Retina (tissue), 1 donor: ENCODE results near the gene PRG3.
"Not testable (repeated sequence)": the region's sequence is repeated elsewhere in the genome, so short reads cannot be mapped to it uniquely, and the experiment has no call there.

Experiments used
- DNase-seq: peaks from one replicate; pipeline ENCODE4 v3.0.0-alpha.2; 2016

The PRG3 gene

DNA sequence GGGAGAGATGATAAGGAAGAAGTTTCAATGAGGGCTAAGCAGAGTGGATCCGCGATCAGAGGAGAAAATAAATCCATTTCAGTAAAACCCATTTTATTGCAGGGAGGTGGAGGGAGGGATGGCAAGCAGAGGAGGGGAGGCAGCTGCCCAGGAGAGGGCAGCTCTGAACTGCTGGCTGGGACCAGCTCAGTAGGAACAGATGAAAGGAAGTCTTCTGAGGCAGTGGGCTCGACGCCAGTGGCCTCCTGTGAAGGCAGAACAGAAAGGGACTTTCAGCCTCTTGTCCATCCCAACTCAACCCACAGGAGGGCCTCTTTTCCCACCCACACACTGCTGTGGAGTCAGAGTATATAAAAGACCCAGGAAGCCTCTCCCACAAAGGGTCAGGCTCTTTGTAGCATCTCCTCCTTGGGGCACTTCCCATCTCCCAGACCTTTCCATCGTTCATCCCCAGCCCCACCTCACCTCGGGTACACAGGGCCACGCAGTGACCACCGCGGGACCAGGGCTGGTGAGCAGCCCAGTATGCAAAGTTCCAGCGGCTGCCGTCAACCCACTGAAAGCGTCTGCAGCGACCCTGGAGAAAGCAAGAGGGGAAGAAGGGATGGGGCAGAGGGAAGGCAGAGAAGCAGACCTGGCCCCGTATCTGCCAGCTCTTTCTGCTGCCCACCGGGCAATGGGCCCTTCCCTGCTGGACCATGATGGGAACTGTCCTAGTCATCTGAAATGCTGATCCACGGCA lies 6.5 kb upstream of the PRG3 start:
- DNase-seq: no peak

DNA sequence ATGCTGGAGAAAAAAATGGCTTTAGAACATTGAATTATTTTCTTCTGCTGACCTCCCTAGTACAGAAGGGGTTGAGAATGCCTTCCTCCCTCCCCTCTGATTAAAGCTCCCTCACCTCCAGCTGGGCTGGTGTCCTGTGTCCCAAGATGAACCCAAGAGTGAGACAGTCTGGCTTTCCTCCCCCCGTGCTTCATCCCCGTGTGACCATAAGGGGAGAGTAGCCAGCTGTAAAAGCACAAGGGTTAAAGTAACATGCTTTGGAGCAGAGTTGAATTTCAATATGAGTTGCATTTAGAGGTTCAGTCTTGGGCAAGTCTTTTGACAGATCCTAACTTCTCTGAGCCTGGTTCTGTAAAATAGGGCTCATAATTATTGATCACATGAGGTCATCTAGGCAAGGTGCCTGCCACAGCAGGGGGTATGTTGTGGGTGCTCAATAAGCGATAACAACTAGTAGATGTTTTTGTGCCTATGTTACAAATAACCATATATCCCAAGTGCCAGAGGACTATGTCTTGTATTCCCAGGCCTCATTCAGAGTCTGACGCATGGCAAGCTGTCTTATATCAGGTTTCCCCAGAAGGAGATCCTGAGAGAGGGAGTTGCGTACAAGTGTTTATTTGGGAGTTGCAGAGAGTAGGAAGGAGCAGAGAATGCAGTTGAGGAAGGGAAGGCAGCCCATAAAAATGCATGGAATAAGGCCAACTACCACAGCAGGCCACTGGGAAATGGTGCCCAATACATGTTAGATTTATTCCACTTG lies 5.4 kb upstream of the PRG3 start:
- DNase-seq: no peak

DNA sequence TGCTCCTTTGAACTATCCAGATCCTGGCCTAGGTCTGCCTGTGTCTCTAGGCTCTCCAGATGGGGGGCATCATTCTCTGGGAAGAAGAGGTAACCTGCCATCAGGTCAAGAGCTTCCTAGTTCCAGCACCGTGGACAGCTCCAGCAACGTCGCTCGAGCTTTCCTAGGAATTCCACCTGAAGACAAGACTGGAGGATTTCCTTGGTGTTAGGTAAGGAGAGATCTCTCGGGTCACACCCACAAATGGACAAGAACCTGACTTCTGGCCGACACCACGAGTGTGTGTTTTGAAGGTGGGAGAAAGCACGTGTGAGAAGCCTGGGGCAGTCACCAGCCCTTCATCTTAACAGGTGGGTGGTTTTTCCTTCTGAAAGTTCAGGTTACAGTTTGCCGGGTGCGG lies 1.2 kb downstream of the PRG3 start:
- no peak for DNase-seq

DNA sequence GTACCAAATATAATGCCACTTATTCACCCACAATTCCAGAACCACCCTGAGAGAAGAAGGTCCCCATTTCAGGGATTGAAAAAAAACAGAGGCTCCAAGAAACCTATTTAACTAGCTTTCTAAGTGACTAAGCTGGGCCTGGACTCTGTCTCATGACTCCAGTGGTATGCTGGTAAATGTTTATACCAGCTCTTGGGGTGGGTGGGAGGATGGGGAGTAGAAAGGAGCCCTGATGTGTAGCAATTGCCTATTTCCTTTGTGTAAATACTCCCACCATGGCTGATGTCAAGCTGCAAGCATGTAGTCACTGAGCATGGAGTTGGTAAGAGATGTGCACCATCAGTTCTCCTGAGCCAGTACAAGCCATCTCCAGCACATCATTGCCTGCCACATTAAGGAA lies 2.8 kb downstream of the PRG3 start:
- no peak for DNase-seq

DNA sequence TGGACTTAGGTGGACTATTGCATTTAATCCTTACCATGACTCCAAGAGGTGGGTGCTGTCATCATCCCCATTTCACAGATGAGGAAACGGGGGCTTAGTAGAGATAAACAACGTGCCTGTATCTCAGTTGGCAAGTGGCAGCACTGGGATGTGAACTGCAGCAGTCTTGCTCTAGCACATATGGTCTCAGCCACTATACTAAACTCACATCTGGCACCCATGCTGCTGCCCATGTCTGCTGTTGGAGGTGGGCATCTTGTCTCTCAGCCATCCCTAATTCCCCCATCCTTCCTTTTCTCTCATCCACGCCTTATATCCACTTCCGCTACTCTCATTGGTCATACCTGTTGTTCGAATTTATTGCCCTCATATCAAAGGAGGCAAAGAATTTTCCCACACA lies 3.8 kb downstream of the PRG3 start:
- no peak for DNase-seq

DNA sequence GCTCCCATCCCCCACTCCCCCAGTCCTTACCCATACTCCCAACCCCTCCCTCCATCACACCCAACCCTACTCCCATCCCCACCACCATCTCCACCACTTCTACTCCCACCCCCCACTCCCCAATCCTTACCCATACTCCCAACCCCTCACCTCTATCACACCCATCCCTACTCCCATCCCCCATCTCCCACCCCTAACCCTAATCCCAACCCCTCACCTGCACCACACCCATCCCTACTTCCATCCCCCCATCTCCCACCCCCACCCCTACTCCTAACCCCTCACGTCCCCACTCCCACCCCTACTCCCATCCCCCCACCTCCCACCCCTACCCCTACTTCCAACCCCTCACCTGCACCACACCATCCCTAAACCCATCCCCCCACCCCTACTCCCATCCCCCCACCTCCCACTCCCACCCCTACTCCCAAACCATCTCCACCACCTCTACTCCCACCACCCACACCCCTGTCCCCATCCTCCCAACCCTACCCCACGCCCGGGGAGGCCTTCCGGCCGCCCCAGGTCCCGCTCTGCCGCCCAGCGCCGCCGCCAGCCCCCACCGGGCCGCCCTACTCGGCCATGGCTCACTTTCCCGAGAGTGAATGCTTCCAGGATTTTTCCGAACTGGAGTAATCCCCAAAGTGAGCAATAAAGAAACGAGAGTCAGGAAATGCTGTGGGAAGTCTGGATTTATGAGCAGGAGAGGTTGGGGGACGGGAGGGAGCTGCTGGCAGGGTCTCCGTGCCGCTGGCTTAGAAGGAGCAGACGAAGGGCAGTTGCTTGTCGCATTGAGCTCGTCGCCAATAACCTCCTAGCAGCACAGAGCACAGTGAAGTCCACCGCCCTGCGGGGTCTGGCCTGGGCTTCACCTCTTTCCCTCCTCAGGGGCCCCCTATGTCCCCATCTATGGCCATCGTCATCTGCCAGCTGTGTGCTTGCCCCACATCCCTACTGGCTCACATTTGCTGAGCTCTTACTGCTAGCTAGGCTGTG lies 4.6 kb downstream of the PRG3 start:
- no peak for DNase-seq

DNA sequence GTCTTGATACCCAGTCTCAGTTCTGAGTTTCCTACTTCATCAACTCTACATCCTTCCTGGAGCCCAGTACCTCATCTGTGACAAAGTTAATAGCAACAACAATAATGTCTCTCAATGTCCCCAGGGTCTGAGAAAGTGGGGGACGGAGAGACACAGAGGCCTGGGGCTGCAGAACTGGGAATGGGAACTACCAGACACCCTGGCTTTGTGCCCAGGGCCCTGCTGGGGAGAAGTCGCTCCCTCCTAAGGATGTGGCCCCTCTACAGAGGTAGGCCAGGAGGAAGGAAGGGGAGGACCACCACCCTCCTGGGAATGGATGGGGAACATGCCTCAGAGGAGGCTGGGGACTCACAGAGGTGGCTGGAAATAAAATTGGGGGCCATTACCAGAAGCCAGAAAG lies 5.5 kb downstream of the PRG3 start:
- DNase-seq: no peak

DNA sequence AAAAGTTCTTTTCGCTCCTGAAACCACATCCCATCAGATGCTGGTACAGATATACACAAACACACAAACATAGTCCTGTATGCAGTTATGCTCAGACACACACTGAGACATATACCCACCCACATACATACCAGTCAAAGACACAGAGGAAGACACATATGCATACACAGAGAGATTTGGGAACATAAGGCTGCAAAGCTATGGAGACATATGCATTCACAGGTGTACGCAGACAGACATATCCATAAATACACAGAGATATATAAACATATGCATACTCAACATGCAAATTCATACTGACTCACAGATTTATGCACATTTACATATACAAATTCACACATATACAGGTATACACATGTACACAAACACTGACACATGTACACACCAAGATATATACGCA lies 6.0 kb downstream of the PRG3 start:
- DNase-seq: no peak

DNA sequence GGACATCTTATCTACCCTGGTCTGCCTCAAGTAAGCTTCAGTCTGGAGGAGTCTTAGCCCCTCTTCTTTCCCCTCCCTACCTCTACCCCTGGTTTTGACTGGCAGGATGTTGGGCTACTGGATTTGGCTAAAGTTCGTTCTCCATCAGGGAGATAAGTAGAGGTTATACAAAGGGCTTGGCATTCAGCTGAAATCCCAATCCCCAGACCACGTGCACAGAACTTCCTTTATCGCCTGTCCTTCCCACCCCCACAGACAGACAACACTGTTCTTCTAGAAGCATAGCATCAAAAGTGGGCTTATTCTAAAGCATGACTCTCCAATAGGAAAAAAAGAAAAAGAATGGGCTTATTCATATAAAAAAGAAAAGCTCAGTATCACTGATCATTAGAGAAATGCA lies 7.8 kb downstream of the PRG3 start:
- no peak for DNase-seq

DNA sequence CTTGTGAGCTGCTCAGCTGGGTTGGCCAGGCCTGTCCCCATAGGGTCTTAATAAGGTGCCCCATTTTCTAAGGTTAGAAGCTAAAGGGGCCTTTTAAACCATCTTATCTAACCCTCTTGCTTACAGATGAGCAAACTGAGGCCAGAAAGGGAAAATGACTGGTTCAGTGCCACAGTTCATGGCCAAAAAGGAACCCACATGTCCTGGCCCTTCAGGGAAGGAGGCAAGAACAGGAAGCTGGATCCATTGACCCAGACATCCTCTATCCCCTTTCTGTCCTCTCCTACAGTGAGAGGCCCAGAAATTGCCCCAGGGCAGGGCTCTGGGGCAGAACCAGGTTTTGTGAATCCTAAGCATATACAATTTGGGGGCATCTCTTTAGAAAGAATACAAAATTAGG lies 10.0 kb downstream of the PRG3 start:
- no peak for DNase-seq

DNA sequence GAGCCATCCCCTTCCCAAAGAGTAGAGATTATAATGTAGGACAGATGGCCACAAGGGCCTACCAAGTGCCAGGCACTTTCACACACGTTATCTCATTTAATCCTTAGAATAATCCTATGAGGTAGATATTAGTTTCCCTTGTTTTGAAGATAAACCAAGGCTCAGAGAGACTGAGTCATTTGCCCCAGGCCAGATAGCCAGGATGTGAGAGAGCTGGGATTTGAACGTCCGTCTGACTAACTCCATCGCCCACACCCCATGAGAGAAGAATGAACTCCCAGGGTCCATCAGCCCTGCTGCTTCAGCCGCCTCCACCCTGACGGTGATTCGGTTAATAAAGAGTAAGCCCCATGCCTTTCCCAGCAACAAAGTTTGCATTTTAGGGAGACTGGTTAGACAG lies 10.7 kb downstream of the PRG3 start:
- no peak for DNase-seq

DNA sequence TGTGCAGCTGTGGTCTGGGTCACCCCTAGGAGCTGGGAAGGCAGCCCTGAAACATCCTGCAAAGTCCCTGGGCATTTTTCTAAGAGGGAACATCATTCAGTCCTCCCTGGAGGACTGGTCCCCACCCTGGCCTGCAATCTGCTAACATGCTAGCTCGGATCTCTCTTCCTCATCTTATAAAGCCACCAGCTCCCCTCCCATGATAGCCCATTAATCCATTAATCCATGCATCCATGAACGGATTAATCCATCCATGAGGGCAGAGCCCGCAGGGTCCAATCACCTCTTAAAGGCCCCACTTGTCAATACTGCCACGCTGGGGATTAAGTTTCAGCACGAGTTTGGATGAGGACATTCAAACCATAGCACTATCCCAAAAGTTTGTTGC lies 12.1 kb downstream of the PRG3 start:
- peak; percentile 59 for DNase-seq

DNA sequence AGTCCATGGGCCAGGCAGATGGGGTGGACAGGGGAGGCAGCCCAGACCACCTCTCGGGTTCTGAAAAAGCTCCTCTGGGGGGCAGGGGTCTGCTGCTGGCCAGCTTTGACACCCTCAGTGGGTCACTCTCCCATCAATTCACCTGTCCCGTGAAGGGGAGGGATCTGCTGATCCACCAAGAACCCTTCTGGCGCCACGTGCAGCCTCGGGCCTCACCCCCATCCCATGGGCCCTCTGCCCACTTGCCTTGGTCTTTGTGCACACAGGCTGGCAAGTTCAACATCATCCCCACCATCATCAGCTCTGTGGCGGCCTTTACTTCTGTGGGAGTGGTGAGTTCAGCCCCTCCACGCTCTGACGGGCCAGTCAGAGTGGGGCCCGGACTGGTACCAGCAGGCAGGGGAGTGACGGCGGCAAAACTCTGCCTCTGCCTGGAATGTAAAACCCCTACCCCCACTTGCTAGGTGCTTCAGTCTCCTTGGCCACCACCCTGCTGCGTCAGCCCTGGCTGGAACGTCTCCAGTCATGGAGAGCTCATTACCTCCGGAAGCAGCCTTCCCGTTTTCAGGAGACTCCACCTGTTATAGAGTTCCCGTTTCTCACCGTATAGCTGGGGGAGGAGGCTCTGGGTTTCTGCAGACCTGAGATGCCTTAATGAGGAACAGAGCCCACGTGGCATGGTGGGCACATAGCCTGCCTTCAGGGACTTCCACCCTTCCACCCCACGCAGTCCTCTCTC lies 12.7 kb downstream of the PRG3 start:
- no peak for DNase-seq

DNA sequence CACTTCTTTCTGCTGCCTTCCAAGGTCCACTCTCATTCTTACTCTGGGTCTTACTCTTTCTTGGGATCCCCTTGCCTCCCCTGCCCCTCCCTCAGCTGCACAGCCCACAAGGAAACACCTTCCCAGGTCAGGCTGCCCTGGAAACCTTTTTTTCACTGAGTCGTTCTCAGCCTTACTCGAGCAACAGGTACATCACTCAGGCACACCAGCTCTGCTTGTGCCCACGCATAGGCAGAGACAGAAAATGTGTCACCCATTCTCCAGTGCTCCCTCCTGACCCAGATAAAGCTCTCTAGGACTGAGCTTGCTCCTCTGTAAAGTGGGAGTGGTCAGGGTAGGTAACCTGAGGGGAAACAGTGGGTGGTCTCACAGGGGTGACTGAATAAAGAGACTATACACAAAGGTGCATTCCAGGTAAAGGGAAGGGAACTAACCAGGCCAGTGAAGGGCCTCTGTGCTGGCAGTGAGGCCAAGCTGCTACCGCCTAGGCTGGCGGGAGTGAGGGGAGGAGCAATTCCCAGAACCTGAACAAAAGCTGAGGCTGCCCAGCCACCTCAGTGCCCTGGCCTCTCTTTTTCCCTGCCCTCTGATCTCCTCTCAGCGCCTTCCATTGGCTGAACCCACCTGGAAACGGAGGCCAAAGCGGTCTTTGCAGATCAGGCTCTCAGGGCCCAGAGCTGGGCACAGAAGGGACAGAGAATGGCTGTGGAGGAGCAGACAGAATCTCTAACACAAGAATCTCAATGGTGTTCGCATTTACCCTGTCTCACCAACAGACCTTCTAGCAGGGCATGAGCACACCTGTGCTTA lies 15.9 kb downstream of the PRG3 start:
- DNase-seq: no peak

DNA sequence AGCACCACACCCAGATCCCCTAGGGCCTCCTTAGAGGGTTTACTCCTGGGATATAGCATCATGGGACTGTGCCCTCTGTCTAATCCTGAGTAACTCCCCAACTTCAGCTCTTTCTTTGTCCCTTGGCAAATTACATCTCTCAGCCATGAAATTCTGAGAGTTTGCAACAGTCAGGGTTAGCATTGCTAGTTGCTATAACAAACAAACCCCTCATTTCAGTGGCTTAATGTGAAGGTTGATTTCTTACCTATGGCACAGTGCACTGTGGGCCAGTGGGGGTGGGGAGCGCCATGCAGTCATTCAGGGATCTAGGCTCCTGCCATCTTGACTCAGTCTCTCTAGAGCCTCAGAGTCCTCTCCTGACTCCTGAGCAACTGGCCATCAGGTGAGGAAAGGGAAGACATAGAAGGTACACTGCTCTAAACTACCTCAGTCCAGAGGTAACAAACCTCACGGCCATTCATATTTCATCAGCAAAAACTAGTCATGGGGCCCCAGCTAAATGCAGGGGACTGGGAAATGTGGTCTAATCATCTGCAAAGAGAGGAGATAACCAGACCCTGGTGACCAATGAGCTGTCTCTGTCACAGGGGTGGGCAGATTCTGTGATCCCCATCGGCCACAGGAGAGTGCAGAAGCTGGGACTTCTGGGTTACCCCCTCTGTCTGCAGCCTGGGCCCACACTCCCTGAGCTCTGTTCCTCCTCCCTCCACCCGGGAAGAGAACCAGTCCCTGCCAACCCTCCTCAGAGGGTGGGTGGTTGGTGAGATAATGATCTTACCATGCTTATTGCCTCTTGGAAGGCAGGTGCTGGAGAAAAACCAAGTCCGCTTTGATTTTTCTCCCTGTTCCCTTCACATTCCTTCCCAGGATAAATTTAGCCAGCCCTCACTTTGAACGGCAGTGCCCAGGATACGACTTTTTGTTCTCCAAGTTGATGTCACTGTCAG lies 17.5 kb downstream of the PRG3 start:
- DNase-seq: no peak

DNA sequence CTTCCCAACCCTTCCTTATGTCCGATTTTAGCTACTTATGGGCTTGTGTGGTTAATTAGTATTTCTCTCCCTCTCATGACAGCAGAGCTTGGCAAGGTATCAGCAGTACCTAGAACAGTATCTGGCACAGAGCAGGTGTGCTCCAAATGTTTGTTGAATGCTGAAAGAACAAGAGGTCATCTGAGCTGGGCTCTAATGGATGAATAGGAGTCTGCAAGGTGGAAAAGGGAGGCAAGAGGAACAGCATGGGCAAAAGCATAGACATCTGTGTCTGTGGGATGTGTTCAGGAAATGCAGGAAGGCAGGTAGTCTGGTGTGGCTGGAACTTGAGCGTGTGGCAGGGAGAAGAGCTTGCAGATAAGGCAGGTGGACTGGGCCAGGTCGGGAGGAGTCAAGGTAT lies 19.0 kb downstream of the PRG3 start:
- no peak for DNase-seq

DNA sequence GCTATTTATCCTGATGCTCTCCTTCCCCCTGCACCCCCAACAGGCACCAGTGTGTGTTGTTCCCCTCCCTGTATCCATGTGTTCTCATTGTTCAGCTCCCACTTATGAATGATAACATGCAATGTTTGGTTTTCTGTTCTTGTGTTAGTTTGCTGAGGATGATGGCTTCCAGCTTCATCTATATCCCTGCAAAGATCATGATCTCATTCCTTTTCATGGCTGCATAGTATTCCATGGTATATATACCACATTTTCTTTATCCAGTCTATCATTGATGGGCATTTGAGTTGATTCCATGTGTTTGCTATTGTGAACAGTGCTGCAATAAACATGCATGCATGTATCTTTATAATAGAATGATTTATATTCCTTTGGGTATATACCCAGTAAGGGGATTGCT lies 19.5 kb downstream of the PRG3 start:
- DNase-seq: not testable (repeated sequence)

DNA sequence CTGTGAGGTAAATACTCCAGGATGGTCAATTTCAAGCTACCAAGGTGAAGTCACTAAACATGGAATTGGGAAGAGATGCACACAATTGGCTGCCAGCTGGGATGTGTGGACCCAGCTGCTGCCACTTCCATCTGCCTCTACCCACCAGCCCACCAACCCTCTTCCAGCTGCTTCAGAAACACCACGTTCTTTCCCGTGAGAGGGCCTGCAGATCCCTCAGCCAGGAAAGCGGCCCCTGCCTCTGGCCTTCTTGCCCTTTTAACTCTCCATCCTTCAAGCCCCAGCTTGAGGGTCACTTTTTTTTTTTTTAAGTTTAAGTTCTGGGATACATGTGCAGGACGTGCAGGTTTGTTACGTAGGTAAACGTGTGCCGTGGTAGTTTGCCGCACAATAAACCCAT lies 20.0 kb downstream of the PRG3 start:
- no peak for DNase-seq

DNA sequence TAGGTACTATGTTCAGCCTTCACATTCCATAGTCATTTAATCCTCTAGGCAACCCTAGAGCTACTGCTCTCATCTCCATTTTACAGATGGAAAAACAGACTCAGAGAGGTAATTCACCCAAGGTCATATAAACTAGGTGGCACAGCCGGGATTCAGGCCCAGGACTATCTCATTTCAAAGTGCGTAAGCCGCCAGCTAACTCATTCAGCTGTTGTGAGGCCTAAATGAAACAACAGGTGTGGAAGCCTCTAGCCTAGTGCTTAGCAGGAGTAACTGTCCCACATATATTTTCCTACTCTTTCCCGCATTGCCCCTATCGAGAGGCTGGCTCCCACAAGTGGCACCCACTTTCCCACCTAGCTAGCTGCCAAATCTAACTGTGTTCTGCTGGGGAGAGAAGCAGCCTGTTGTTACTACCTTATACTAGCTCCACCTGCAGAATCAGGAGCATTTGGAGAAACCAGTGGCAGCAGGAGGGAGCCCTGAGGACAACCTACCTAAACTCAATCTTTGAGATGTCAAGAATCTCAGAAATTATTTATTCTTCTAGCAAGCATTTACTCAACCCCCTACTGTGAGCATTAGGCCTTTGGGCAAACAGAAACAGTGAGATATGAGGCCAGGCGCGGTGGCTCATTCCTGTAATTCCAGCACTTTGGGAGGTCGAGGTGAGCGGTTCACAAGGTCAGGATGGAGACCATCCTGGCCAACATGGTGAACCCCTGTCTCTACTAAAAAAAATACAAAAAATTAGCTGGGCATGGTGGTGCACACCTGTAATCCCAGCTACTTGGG lies 20.9 kb downstream of the PRG3 start:
- no peak for DNase-seq

DNA sequence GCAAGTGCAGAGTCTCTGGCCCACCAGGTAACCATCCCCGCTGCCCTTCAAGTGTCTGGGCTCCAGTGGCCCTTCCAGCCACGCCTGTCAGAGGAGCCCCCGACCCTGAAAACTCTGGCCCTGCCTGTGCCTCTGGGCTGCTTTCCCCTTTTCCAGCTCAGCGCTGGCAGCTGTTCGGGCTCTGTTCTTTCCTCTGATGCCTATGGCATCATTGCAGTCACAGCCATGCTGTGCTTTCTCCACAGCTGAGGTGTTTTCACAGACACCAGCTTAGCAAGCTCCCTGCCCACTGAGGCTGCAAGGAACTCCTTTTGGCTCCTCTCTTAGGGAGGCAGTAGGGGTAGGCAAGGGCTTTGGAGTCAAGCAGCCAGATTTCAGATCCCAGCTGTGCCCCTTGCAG lies 21.6 kb downstream of the PRG3 start:
- DNase-seq: no peak
